ENCODE results near the gene NLRP9.
"Not testable (repeated sequence)": the region's sequence is repeated elsewhere in the genome, so short reads cannot be mapped to it uniquely, and the experiment has no call there.

The NLRP9 gene

GRCh38 chr19:55723491-55723890 lies 14.7 kb downstream of the NLRP9 start:
- H3K4me1 ChIP-seq (ENCODE audit: insufficient read depth, low read length): no peaks in the 10 kb centered on the region
- no peaks in the 10 kb centered on the region for H3K9me3 ChIP-seq (ENCODE audit: low read length)
- H3K27ac ChIP-seq (ENCODE audit: low read depth, low read length): no peak overlapping the region
- no peak overlapping the region for H3K4me3 ChIP-seq (ENCODE audit: low read depth in 1 of 2, low read length in 2 of 2)
- no peak overlapping the region for H3K9ac ChIP-seq (ENCODE audit: low read length)
- H3K36me3 ChIP-seq (ENCODE audit: insufficient read depth, low read length): no peaks in the 10 kb centered on the region
- H3K27me3 ChIP-seq (ENCODE audit: control insufficient read depth in 1 of 2, insufficient read depth in 2 of 2, low read length in 2 of 2): peaks cover 4 to 7% of the 10 kb centered on the region in 2 donors

DNA sequence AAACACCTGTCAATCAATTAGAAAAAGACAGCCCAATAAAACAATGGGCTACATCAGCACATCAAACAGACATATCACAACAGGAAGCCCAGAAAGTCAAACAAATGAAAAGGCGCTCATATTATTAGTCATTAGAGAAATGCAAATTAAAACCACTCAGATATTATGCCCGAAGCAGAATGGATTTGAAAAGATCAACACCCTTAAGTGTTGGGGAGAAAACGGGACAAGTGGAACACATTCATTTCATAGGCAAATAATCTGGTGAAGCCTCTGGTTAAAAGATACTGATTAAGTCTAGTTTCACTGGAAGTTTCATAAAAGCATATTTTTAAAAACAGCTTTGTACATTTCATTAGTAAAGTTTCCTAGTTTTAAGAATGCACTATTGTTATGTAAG lies 17.4 kb downstream of the NLRP9 start:
- no peak overlapping the region for H3K9ac ChIP-seq (ENCODE audit: low read length)
- H3K27me3 ChIP-seq (ENCODE audit: control insufficient read depth in 1 of 2, insufficient read depth in 2 of 2, low read length in 2 of 2): peaks cover 4 to 7% of the 10 kb centered on the region in 2 donors
- H3K9me3 ChIP-seq (ENCODE audit: low read length): no peaks in the 10 kb centered on the region
- H3K4me3 ChIP-seq (ENCODE audit: low read depth in 1 of 2, low read length in 2 of 2): no peak overlapping the region
- no peaks in the 10 kb centered on the region for H3K36me3 ChIP-seq (ENCODE audit: insufficient read depth, low read length)
- H3K4me1 ChIP-seq (ENCODE audit: insufficient read depth, low read length): no peaks in the 10 kb centered on the region
- no peak overlapping the region for H3K27ac ChIP-seq (ENCODE audit: low read depth, low read length)

DNA sequence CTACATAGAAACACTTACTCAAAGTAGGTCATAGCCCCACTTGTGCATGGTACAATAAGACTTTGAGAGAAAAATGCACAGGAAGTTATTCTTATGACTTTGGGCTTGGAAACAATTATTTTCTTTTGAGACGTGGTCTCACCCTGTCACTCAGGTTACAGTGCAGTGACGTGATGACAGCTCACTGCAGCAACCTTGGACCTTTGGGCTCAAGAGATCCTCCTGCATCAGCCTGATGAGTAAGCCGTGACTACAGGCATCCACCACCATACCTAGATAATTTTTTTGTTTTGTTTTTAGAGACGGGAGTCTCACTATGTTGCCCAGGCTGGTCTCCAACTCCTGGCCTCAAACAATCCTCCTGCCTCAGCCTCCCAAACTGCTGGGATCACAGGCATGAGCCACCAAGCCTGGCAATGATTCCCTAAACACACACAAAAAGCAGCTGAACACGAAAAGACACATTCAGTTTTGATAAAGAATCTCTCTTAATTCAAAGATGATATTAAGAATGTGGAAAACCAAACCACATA lies 17.9 kb downstream of the NLRP9 start:
- Histone ChIP-seq H3K9me3 (ENCODE audit: low read length) (no peaks in the 10 kb centered on the region), H3K27me3 (ENCODE audit: control insufficient read depth in 1 of 2, insufficient read depth in 2 of 2, low read length in 2 of 2) (peaks cover 4 to 7% of the 10 kb centered on the region in 2 donors), H3K36me3 (ENCODE audit: insufficient read depth, low read length) (no peaks in the 10 kb centered on the region), H3K4me1 (ENCODE audit: insufficient read depth, low read length) (no peaks in the 10 kb centered on the region), H3K4me3 (ENCODE audit: low read depth in 1 of 2, low read length in 2 of 2) (no peak overlapping the region), H3K9ac (ENCODE audit: low read length) (no peak overlapping the region), H3K27ac (ENCODE audit: low read depth, low read length) (no peak overlapping the region)

GRCh38 chr19:55717879-55718711 lies 20.1 kb downstream of the NLRP9 start:
- not testable (repeated sequence) for H3K4me1 ChIP-seq (ENCODE audit: insufficient read depth, low read length); H3K27me3 ChIP-seq (ENCODE audit: control insufficient read depth in 1 of 2, insufficient read depth in 2 of 2, low read length in 2 of 2); H3K4me3 ChIP-seq (ENCODE audit: low read depth in 1 of 2, low read length in 2 of 2); H3K9me3 ChIP-seq (ENCODE audit: low read length); H3K9ac ChIP-seq (ENCODE audit: low read length); H3K27ac ChIP-seq (ENCODE audit: low read depth, low read length); H3K36me3 ChIP-seq (ENCODE audit: insufficient read depth, low read length)

GRCh38 chr19:55717251-55717650 lies 21.0 kb downstream of the NLRP9 start:
- no peak overlapping the region for H3K9ac ChIP-seq (ENCODE audit: low read length)
- no peaks in the 10 kb centered on the region for H3K4me1 ChIP-seq (ENCODE audit: insufficient read depth, low read length)
- no peak overlapping the region for H3K4me3 ChIP-seq (ENCODE audit: low read depth in 1 of 2, low read length in 2 of 2)
- peaks cover 4 to 7% of the 10 kb centered on the region in 2 donors for H3K27me3 ChIP-seq (ENCODE audit: control insufficient read depth in 1 of 2, insufficient read depth in 2 of 2, low read length in 2 of 2)
- H3K9me3 ChIP-seq (ENCODE audit: low read length): no peaks in the 10 kb centered on the region
- H3K36me3 ChIP-seq (ENCODE audit: insufficient read depth, low read length): no peaks in the 10 kb centered on the region
- no peak overlapping the region for H3K27ac ChIP-seq (ENCODE audit: low read depth, low read length)

- H3K4me3 ChIP-seq (ENCODE audit: low read depth in 1 of 2, low read length in 2 of 2): no peak overlapping the region
- H3K27ac ChIP-seq (ENCODE audit: low read depth, low read length): no peak overlapping the region
- H3K4me1 ChIP-seq (ENCODE audit: insufficient read depth, low read length): no peaks in the 10 kb centered on the region
- H3K9me3 ChIP-seq (ENCODE audit: low read length): no peaks in the 10 kb centered on the region
- no peak overlapping the region for H3K9ac ChIP-seq (ENCODE audit: low read length)
- H3K27me3 ChIP-seq (ENCODE audit: control insufficient read depth in 1 of 2, insufficient read depth in 2 of 2, low read length in 2 of 2): peaks cover 4 to 7% of the 10 kb centered on the region in 2 donors
- no peaks in the 10 kb centered on the region for H3K36me3 ChIP-seq (ENCODE audit: insufficient read depth, low read length)
Observed at GRCh38 chr19:55716531-55716930, 21.7 kb downstream of the NLRP9 start.

- H3K4me1 ChIP-seq (ENCODE audit: insufficient read depth, low read length): no peaks in the 10 kb centered on the region
- H3K27ac ChIP-seq (ENCODE audit: low read depth, low read length): no peak overlapping the region
- H3K36me3 ChIP-seq (ENCODE audit: insufficient read depth, low read length): no peaks in the 10 kb centered on the region
- H3K9ac ChIP-seq (ENCODE audit: low read length): no peak overlapping the region
- H3K4me3 ChIP-seq (ENCODE audit: low read depth in 1 of 2, low read length in 2 of 2): no peak overlapping the region
- no peaks in the 10 kb centered on the region for H3K9me3 ChIP-seq (ENCODE audit: low read length)
- no peaks in the 10 kb centered on the region for H3K27me3 ChIP-seq (ENCODE audit: control insufficient read depth in 1 of 2, insufficient read depth in 2 of 2, low read length in 2 of 2)
Observed at GRCh38 chr19:55712804-55713631, 25.2 kb downstream of the NLRP9 start.

- Histone ChIP-seq H3K9me3 (ENCODE audit: low read length) (no peaks in the 10 kb centered on the region), H3K36me3 (ENCODE audit: insufficient read depth, low read length) (no peaks in the 10 kb centered on the region), H3K9ac (ENCODE audit: low read length) (no peak overlapping the region), H3K4me3 (ENCODE audit: low read depth in 1 of 2, low read length in 2 of 2) (no peak overlapping the region), H3K27ac (ENCODE audit: low read depth, low read length) (no peak overlapping the region), H3K4me1 (ENCODE audit: insufficient read depth, low read length) (no peaks in the 10 kb centered on the region), H3K27me3 (ENCODE audit: control insufficient read depth in 1 of 2, insufficient read depth in 2 of 2, low read length in 2 of 2) (no peaks in the 10 kb centered on the region)
Observed at GRCh38 chr19:55711719-55712118, 26.5 kb downstream of the NLRP9 start.

GRCh38 chr19:55705972-55706371 lies 32.2 kb downstream of the NLRP9 start:
- H3K27me3 ChIP-seq (ENCODE audit: control insufficient read depth in 1 of 2, insufficient read depth in 2 of 2, low read length in 2 of 2): no peaks in the 10 kb centered on the region
- H3K9me3 ChIP-seq (ENCODE audit: low read length): no peaks in the 10 kb centered on the region
- no peaks in the 10 kb centered on the region for H3K36me3 ChIP-seq (ENCODE audit: insufficient read depth, low read length)
- H3K27ac ChIP-seq (ENCODE audit: low read depth, low read length): no peak overlapping the region
- H3K9ac ChIP-seq (ENCODE audit: low read length): no peak overlapping the region
- H3K4me3 ChIP-seq (ENCODE audit: low read depth in 1 of 2, low read length in 2 of 2): no peak overlapping the region
- H3K4me1 ChIP-seq (ENCODE audit: insufficient read depth, low read length): no peaks in the 10 kb centered on the region

DNA sequence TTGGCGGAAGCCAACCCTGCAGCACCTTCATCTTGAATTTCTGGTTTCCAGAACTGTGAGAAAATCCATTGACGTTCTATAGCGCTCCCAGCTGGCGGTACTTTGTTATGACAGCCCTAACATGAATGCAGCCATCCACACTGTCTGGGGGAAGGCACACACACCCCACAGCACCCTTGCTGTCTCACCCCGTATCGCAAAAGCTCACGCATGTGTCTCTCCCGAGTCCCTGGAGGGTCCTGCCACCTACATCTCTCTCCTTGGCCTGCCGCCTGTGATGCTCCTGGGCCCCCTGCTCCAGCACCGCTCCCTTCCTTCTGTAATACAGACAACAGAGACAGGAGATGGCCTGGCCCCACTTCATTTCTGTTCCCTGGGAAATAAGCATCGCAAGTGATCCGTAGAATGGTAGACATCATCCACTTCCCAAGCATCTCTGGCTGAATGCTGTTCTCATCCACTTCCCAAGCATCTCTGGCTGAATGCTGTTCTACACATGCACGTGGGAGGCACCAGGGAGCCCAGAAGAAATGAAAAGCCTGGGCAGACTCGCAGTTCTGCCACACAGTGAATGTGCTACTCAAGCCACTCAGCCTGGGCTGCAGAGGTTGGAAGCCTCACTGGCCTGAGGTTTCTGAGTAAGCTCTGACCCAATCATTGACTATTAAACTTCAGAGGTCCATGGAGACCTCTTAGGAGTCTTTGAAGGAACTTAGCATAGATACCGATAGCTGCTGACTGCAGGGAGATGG lies 33.5 kb downstream of the NLRP9 start:
- Histone ChIP-seq H3K27ac (ENCODE audit: low read depth, low read length) (no peak overlapping the region), H3K4me3 (ENCODE audit: low read depth in 1 of 2, low read length in 2 of 2) (no peak overlapping the region), H3K27me3 (ENCODE audit: control insufficient read depth in 1 of 2, insufficient read depth in 2 of 2, low read length in 2 of 2) (no peaks in the 10 kb centered on the region), H3K4me1 (ENCODE audit: insufficient read depth, low read length) (no peaks in the 10 kb centered on the region), H3K9me3 (ENCODE audit: low read length) (no peaks in the 10 kb centered on the region), H3K9ac (ENCODE audit: low read length) (no peak overlapping the region), H3K36me3 (ENCODE audit: insufficient read depth, low read length) (peaks cover 6% of the 10 kb centered on the region)

- H3K4me1 ChIP-seq (ENCODE audit: insufficient read depth, low read length): no peaks in the 10 kb centered on the region
- H3K4me3 ChIP-seq (ENCODE audit: low read depth in 1 of 2, low read length in 2 of 2): no peak overlapping the region
- H3K27ac ChIP-seq (ENCODE audit: low read depth, low read length): no peak overlapping the region
- peaks cover 6% of the 10 kb centered on the region for H3K36me3 ChIP-seq (ENCODE audit: insufficient read depth, low read length)
- H3K27me3 ChIP-seq (ENCODE audit: control insufficient read depth in 1 of 2, insufficient read depth in 2 of 2, low read length in 2 of 2): no peaks in the 10 kb centered on the region
- H3K9ac ChIP-seq (ENCODE audit: low read length): no peak overlapping the region
- H3K9me3 ChIP-seq (ENCODE audit: low read length): no peaks in the 10 kb centered on the region
Observed at GRCh38 chr19:55703790-55704215, 34.4 kb downstream of the NLRP9 start.
